NCI-H2107 (cell line): Measurements from ENCODE around the gene SCD5.

Experiments
- DNase-seq: peaks from one replicate; lab custom pipeline; 2025; lab: John Stamatoyannopoulos, UW

SCD5 gene

DNA sequence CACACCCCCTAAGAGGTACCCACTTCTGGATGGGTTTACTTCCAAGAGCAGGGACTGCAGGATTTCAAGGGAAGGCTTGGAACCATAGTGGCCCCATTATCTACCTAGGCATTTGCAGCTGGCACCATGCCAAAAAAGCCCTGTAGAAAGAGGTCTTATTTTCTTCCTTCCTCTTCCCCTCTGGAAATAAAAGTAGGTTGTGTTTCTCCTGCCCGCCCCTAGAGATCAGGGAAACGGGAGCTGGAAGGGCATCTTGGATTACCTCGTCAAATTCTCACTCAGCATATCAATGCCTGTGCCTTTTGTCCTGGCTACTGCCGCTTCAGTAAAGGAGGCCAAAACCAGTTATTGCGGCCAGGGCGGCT lies 1.6 kb downstream of the SCD5 start:
- DNase-seq: peak; percentile 9

GRCh38 chr4:82792912-82793649 lies 5.5 kb downstream of the SCD5 start:
- no peak for DNase-seq

DNA sequence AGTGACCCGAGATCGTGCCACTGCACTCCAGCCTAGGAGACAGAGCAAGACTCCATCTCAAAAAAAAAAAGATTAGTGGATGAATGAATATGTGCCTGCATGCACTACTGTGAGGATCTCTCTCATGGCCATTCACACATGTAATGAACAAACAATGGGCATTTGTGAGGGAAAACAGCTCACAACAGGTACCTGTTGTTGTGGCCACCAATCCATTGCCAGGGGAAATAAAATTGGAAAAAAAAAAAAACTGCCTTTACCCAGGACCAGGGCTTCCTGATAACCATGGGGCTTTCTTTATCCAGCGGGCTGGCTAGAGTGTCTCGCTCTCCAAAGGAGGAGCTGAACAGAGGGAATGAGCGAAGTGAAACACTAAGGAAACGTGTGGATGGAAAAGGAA lies 7.4 kb downstream of the SCD5 start:
- DNase-seq: no peak

DNA sequence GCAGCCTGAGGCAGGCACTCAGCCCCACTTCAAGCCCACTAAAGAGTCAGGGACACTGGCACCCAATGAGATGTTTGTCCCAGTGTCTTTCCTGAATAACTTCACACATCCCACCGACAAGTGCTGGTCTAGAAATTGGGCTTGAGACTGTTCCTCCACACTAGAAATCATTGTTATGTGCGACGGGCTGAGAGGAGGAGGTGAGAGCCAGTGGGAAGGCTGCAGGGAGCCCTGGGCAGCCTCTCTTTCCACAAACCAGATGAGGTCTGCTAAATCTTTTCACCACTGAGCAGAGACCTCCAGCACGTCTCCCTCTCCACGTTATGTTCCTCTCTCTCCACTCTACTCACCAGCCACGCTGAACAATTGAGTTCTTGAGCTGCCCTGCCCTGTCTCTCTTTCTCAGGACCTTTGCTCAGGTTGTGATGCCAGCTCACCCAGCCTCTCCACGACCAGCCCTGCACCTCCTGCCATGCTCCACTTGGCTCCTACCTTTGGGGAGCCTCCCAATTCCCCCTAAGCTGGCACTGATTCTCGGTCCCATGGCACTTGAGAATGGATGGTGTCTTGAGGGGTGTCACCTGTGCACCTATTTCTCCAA lies 8.4 kb downstream of the SCD5 start:
- DNase-seq: no peak

GRCh38 chr4:82789025-82789776 lies 9.4 kb downstream of the SCD5 start:
- DNase-seq: no peak

DNA sequence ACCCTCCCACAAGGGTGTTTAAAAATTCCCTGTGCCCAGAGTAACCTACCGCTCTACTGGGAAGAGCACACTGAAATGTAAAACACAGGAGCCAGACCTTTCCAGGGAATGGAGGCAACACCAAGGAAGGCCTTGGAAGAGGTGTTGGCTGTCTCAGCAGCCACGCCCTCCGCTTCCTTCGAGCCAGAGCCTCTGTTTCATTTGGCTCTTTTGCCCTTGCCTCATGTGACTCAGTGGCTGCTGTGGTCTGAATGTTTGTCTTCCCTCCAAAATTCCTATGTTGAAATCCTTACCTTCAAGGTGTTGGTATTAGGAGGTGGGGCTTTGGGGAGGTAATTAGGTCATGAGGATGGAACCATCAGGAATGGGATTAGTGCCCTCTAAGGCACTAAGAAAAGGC lies 11.3 kb downstream of the SCD5 start:
- DNase-seq: no peak

GRCh38 chr4:82786828-82787227 lies 11.8 kb downstream of the SCD5 start:
- no peak for DNase-seq

- DNase-seq: no peak
These were observed 12.8 kb downstream of the SCD5 start for GRCh38 chr4:82785611-82786400.

- no peak for DNase-seq
These were observed 13.7 kb downstream of the SCD5 start for GRCh38 chr4:82784681-82785610.

DNA sequence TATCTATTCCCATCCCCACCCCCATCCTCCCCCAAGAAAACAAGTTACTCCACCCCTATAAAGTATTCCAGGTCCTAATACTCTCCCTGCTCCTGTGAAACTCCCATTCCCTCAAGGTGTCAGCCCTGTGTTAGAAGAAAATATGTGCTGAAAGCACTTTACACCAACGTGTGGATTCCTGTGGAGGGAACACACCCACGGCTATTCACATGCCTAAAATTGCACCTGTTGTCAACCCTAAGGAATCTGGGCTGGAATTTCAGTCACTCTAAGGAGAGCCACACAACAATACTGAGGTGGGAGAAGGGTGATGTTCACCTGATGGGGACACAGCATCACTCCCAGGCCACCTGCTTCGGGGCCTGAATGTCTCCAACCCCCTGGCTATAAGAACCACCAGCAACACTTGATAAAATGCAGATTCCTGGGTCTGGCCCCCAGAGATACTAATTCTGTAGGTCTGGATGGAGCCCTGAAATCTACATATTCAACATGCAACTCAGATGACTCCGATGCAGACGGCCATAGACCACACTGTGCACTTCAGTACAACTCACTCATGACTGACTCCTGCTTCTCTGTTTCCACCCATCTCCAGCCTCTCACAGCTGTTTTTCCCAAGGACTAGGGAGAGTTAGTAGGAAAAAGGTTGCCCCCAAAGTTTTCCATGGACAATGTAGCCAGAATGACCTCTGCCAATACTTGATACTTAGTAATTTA lies 15.8 kb downstream of the SCD5 start:
- DNase-seq: no peak

- peak; percentile 56 for DNase-seq
These were observed 17.8 kb downstream of the SCD5 start for GRCh38 chr4:82780752-82781231.

- no peak for DNase-seq
These were observed 18.3 kb downstream of the SCD5 start for GRCh38 chr4:82780170-82780751.

- no peak for DNase-seq
These were observed 19.6 kb downstream of the SCD5 start for GRCh38 chr4:82779032-82779431.

DNA sequence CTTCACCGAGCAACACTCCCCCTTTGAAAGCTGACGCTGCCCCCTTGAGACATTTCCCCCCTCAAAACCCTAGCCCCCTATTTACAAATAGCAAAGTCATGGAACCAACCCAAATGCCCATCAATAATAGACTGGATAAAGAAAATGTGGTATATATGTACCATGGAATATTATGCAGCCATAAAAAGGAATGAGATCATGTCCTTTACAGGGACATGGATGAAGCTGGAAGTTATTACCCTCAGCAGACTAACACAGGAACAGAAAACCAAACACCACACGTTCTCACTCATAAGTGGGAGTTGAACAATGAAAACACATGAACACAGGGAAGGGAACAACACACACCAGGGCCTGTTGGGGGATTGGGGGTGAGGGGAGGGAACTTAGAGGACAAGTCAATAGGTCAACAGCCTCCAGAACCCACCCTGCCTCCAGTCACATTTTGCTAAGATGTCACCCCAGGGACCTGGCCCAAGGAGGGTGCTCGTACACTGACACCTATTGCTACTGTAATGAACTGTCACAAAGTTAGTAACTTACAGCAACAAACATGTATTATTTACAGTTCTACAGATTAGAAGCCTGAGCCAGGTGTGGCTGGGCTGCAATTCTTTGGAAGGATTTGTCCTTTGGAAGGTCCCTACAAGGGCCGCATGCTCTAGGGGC lies 20.6 kb downstream of the SCD5 start:
- DNase-seq: no peak

- no peak for DNase-seq
These were observed 21.6 kb downstream of the SCD5 start for GRCh38 chr4:82776925-82777542.

GRCh38 chr4:82775243-82775642 lies 23.4 kb downstream of the SCD5 start:
- DNase-seq: no peak

GRCh38 chr4:82774711-82775171 lies 23.9 kb downstream of the SCD5 start:
- DNase-seq: no peak

DNA sequence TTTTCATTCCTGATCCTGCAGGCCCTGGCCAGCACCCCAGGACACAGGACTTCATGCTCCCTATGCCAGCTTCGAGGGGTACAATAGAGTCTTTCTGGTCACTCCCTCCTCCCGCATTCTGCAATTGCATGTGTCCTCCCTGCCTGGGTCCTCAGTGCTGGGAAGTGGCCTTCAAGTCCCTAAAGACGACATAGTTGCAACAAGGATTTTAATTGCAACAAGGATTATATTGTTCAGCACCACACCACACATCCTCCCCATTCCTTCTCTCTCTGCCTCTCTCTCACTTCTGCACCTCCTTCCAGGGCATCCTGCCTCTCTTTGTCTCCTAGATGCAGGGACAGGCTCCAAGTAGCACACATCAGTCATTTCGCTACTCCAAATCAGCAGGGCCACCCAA lies 25.5 kb downstream of the SCD5 start:
- DNase-seq: no peak

DNA sequence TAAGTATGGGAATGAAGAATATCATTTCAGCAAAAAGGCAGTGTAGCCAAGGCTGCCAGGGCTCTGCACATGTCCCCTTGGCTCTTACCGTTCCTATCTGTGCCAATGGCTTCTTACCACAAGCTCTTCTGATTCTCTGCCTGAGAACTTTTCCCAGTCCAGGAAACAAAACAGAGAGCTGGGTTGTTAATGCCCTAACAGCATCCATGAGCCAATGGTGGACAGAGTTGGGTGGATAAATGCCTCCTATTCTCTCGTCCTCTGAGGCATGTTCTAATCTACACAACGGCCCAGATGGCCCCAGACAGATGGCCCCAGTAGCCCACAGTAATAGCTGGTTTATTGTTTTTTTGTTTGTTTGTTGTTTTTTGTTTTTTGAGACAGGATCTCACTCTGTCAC lies 28.0 kb downstream of the SCD5 start:
- DNase-seq: no peak
